OCI-LY1 (cell line): ENCODE measurements around the gene S1PR5.

Source experiments
- H2AFZ ChIP-seq: fragments of 200-600 bp; sonication (generic), shearing (Covaris generic); 2 replicates; pipeline ENCODE4 v1.6.0; 2014; ENCODE audit warnings: antibody characterized with exemption, mild to moderate bottlenecking, low read length
- H3F3A ChIP-seq: fragments of 200-600 bp; sonication (generic), shearing (Covaris generic); 2 replicates; pipeline ENCODE4 v1.6.0; 2014; ENCODE audit warnings: mild to moderate bottlenecking, antibody characterized with exemption, low read length, moderate library complexity; ENCODE audit not compliant: insufficient read depth
- H3K27ac ChIP-seq: fragments of 200-600 bp; sonication (generic); 2 replicates; pipeline ENCODE4 v1.5.1; 2014; ENCODE audit warnings: low read length, mixed run types, mild to moderate bottlenecking, low read depth; ENCODE audit not compliant: poor library complexity, severe bottlenecking
- H3K27me3 ChIP-seq: fragments of 200-600 bp; sonication (generic); 2 replicates; pipeline ENCODE4 v1.6.0; 2014; ENCODE audit warnings: antibody characterized with exemption, mild to moderate bottlenecking, low read length, moderate library complexity; ENCODE audit not compliant: insufficient read depth
- H3K36me3 ChIP-seq: fragments of 200-600 bp; sonication (generic); 2 replicates; pipeline ENCODE4 v1.6.1; 2014; ENCODE audit warnings: mild to moderate bottlenecking, antibody characterized with exemption, low read length, moderate library complexity, mixed read lengths; ENCODE audit not compliant: insufficient read depth
- H3K4me1 ChIP-seq: fragments of 200-600 bp; sonication (generic); 2 replicates; pipeline ENCODE4 v1.5.1; 2014; ENCODE audit warnings: mild to moderate bottlenecking, low read length, moderate library complexity; ENCODE audit not compliant: insufficient read depth, severe bottlenecking
- H3K4me2 ChIP-seq: fragments of 200-600 bp; sonication (generic), shearing (Covaris generic); 2 replicates; pipeline ENCODE4 v1.6.1; 2014; ENCODE audit warnings: low read length
- H3K4me3 ChIP-seq: fragments of 200-600 bp; sonication (generic); 2 replicates; pipeline ENCODE4 v1.5.1; 2014; ENCODE audit warnings: low read length, low read depth, mild to moderate bottlenecking, mixed read lengths; ENCODE audit not compliant: poor library complexity, severe bottlenecking
- H3K79me2 ChIP-seq: fragments of 200-600 bp; shearing (Covaris generic); 2 replicates; pipeline ENCODE4 v1.6.1; 2016; ENCODE audit warnings: mixed run types, low read length, mixed read lengths; ENCODE audit not compliant: insufficient read depth
- H3K9ac ChIP-seq: fragments of 200-600 bp; sonication (generic), shearing (Covaris generic); 2 replicates; pipeline ENCODE4 v1.6.1; 2014; ENCODE audit warnings: mild to moderate bottlenecking, low read length, mixed read lengths
- H3K9me2 ChIP-seq: fragments of 200-600 bp; sonication (generic), shearing (Covaris generic); 2 replicates; pipeline ENCODE4 v1.6.1; 2014; ENCODE audit warnings: low read depth, mild to moderate bottlenecking, low read length, mixed read lengths
- H3K9me3 ChIP-seq: fragments of 200-600 bp; shearing (Covaris generic); 2 replicates; pipeline ENCODE4 v1.6.1; 2014; ENCODE audit warnings: low read length, mixed read lengths
- H4K20me1 ChIP-seq: fragments of 200-600 bp; sonication (generic), shearing (Covaris generic); 2 replicates; pipeline ENCODE4 v1.6.0; 2016; ENCODE audit warnings: mild to moderate bottlenecking, low read length; ENCODE audit not compliant: insufficient read depth
- CTCF ChIP-seq: fragments of 200-600 bp; sonication (generic), shearing (Covaris generic); IDR thresholded peaks from 2 replicates; pipeline ENCODE4 v1.5.1; 2017; ENCODE audit warnings: mild to moderate bottlenecking, antibody characterized with exemption, low read length, moderate library complexity, mixed read lengths
- EZH2 ChIP-seq: fragments of 200-600 bp; sonication (generic), shearing (Covaris generic); IDR thresholded peaks from 2 replicates; pipeline ENCODE4 v1.8.0; 2017; ENCODE audit warnings: borderline replicate concordance, mixed run types, mild to moderate bottlenecking, antibody characterized with exemption, low read length, moderate library complexity, mixed read lengths

Gene S1PR5

GRCh38 chr19:10546817-10547216, 29.6 kb upstream of the S1PR5 start:
- Histone ChIP-seq H3K9me3 (no peaks in the 10 kb centered on the region), H3K9me2 (no peaks in the 10 kb centered on the region), H4K20me1 (no peaks in the 10 kb centered on the region), H3K4me1 (peaks cover 11% of the 10 kb centered on the region), H3K27me3 (no peaks in the 10 kb centered on the region), H3K27ac (no peak overlapping the region), H3F3A (no peaks in the 10 kb centered on the region), H3K9ac (no peak overlapping the region), H3K4me2 (no peak overlapping the region), H3K4me3 (no peak overlapping the region), H2AFZ (no peak overlapping the region), H3K79me2 (peaks cover 9% of the 10 kb centered on the region; the same call in 1 of the 2 replicates), H3K36me3 (peaks cover 39% of the 10 kb centered on the region)
- no peak for TF ChIP-seq EZH2
- TF ChIP-seq CTCF, result no peak

GRCh38 chr19:10544753-10545251, 27.6 kb upstream of the S1PR5 start:
- Histone ChIP-seq H3K4me3 (peak overlapping the region; percentile 94), H3K79me2 (peaks cover 9% of the 10 kb centered on the region; the same call in 1 of the 2 replicates), H3K9me2 (no peaks in the 10 kb centered on the region), H3K9ac (peak overlapping the region; percentile 89), H3K4me2 (peak overlapping the region; percentile 95), H4K20me1 (no peaks in the 10 kb centered on the region), H3K27ac (peak overlapping the region; percentile 59), H3K36me3 (peaks cover 22% of the 10 kb centered on the region), H3K27me3 (no peaks in the 10 kb centered on the region), H3F3A (no peaks in the 10 kb centered on the region), H3K9me3 (no peaks in the 10 kb centered on the region), H2AFZ (no peak overlapping the region), H3K4me1 (peaks cover 11% of the 10 kb centered on the region)
- TF ChIP-seq EZH2 (no peak), CTCF (no peak)

- peak overlapping the region; percentile 95 for H3K4me2 ChIP-seq
- H3K36me3 ChIP-seq, result peaks cover 18% of the 10 kb centered on the region; the same call in 1 of the 2 replicates
- H2AFZ ChIP-seq, result no peak overlapping the region
- no peaks in the 10 kb centered on the region for H3F3A ChIP-seq
- no peaks in the 10 kb centered on the region for H3K27me3 ChIP-seq
- peak overlapping the region; percentile 89 for H3K9ac ChIP-seq
- H4K20me1 ChIP-seq, result no peaks in the 10 kb centered on the region
- peak overlapping the region; percentile 94 for H3K4me3 ChIP-seq
- no peaks in the 10 kb centered on the region for H3K9me3 ChIP-seq
- TF ChIP-seq CTCF (no peak), EZH2 (no peak)
- no peaks in the 10 kb centered on the region for H3K9me2 ChIP-seq
- H3K27ac ChIP-seq, result peak overlapping the region; percentile 59
- peaks cover 11% of the 10 kb centered on the region for H3K4me1 ChIP-seq
- H3K79me2 ChIP-seq, result peaks cover 9% of the 10 kb centered on the region; the same call in 1 of the 2 replicates
Observed at GRCh38 chr19:10544242-10544752, 27.1 kb upstream of the S1PR5 start.
